Measurements from ENCODE around the gene TUT1.
"Not testable (repeated sequence)": the region's sequence is repeated elsewhere in the genome, so short reads cannot be mapped to it uniquely, and the experiment has no call there.

TUT1 gene

DNA sequence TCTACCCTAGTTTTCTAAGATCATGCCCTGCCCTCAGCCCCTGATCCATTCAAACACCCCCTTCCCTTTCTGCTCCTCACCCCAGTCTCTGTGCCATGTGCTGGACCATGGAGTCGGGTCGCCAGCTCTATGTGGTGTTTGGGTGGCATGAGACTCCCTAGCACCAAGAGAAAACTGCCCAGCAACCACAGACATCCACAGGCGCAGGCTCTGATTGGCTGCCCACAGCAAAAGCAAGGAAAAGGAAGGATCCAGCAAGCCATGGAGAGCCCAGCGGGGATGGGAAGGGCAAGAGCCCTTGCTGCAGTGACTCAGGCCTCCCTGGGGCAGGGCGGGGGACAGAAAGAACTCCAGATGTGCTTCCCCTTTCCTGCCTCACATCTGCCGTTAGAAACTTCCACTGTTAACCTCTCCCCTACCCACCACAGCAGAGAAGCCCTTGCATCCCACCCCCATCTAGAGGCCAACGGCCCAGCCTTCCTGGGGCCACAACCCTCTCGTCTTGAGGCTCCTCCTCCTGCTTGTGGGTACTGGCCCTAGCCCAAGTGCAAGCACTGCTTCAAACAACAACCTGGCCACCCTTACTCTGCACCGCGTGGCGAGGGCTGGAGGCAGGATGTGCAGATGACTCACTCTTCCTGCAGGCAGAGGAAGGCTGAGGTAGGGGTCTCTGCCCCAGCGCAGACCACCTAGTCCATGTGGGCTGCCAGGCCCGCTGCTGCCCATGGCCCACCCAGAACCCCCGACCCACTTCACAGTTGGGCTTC lies 35.0 kb downstream of the TUT1 start:
- peak; percentile 82 for DNase-seq (ENCODE audit: low spot score)

DNA sequence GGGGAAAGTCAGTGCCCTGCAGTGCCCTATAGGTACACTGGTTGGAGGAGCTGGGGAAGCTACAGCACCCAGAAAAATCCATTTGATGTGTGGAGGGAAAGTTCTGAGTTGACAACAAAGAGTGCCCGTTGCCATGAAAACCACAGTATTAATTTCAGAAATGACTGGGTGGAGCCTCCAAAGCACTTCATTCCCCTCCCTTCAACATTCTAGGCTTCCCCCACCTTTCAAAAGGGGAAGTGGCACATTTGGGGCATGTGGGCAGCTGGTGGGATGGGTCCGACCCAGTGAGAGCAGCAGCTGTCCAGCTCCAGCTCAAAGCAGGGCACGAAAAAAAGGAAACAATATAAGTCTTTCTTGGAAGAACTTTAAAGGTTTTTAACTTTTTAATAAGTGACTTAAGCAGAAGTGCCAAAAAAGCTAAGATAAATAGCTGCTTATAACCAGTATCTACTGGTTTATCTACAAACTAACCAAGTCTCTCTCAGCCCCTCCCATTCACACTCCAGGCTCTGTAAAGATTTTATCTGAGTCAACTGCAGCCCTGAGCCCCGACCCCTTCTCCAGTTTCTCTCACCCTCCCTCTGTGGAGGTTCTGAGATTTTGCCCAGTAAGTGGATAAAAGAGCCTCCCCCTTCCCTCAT lies 35.7 kb downstream of the TUT1 start:
- DNase-seq (ENCODE audit: low spot score) = no peak

DNA sequence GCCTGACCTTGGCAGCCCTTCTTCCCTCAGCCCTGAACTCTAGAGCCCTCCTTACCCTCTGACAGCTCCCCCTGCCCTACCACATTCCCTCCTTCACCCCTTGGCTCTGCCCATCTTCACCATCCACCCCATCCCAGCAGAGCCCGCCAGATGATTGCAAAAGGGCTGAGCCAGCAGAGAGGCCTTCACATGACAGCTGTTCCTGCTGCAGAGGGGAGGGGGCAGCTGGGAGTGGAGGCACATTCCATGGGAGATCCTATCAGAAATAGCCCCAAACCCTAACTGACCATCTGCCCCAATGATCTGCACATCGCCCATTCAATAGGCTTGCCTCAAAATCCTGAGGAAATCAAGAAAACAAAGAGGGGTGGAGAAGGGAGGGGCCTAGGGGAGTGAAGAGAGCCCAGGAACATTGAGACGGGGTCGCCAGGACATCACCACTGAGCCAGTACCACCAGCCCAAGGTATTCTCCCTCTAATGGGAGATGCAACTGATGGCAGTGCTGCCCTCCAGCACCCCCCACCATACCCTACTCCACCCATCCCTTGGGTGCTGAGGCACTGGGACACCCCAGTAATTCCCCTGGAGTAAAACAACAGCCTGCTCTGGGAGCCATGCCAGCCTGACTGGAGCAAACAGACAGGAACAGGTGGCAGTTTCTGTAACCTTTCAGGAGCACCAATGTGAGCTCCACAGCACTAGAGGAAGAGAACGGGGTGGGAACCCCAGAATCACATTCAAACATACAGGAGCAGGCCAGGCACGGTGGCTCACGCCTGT lies 36.7 kb downstream of the TUT1 start:
- DNase-seq (ENCODE audit: low spot score) = no peak

GRCh38 chr11:62553839-62554361 lies 37.4 kb downstream of the TUT1 start:
- DNase-seq (ENCODE audit: low spot score) = no peak

- peak; percentile 58 for DNase-seq (ENCODE audit: low spot score)
These were observed 38.1 kb downstream of the TUT1 start for GRCh38 chr11:62553080-62553838.

DNA sequence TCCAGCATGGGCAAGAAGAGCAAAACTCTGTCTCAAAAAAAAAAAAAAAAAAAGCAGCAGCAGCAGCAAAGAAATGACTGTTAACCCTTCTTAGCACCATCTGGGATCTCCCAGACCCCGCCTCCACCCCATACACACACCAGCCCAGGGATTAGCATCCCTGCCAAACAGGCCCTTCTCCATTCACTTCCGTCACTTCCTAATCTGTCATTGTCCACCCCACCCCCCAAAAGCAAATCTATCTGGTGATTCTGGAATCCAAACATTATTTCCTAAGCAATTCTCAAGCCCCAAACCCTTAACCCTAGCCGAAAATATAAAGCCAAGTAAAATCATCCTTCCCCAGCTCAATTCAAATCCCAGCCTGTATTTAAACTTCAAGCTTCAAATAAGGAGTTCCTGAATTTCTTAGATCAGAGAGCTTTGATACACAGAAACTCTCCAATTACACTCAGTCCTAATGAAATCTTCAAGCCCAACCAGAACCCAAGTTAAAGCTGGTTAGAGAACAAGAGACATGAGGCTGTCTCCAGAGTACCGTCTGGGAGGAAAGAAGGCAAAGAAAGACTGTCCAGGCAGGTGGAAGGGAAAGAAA lies 38.7 kb downstream of the TUT1 start:
- peak; percentile 81 for DNase-seq (ENCODE audit: low spot score)

DNA sequence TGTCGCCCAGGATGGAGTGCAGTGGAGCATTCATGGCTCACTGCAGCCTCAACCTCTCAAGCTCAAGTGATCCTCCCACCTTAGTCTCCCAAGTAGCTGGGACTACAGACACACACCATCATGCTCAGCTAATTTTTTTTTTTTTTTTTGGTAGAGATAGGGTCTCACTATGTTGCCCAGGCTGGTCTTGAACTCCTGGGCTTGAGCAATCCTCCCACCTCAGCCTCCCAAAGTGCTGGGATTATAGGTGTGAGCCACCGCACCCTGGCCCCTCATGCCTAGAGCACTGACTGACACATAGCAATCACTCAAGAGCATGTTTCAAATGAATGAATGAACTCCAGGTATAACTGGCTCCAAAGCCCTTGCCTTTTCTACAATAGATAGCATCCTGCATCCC lies 40.8 kb downstream of the TUT1 start:
- DNase-seq (ENCODE audit: low spot score) = not testable (repeated sequence)

GRCh38 chr11:62548545-62549335 lies 42.6 kb downstream of the TUT1 start:
- no peak for DNase-seq (ENCODE audit: low spot score)

DNA sequence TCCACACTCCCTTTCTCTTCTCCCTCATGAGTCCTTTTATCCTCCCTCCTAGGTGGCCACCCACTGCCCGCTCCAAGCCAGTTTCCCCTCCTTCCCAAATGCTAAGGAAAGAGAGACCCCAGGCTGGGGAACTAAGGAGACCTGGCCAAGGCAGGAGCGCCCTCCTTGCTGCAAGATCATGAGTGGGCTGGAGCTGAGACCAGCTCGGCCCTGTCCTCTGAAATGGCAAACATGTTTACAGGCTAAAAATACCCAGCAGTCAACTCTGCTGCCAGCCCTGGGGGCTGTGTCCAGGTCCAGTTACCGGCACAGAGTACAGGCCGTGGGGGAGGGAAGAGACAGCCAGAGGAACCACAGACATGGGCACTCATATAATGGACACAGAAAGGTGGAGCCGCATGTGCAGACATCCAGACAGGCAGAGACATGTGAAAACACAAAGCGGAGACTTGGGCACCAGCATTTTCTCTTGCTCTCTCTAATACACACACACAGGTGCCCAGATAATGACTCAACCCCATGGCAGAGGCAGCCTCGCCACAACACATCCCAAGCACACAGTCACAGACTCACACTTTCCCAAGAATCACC lies 43.5 kb downstream of the TUT1 start:
- no peak for DNase-seq (ENCODE audit: low spot score)

DNA sequence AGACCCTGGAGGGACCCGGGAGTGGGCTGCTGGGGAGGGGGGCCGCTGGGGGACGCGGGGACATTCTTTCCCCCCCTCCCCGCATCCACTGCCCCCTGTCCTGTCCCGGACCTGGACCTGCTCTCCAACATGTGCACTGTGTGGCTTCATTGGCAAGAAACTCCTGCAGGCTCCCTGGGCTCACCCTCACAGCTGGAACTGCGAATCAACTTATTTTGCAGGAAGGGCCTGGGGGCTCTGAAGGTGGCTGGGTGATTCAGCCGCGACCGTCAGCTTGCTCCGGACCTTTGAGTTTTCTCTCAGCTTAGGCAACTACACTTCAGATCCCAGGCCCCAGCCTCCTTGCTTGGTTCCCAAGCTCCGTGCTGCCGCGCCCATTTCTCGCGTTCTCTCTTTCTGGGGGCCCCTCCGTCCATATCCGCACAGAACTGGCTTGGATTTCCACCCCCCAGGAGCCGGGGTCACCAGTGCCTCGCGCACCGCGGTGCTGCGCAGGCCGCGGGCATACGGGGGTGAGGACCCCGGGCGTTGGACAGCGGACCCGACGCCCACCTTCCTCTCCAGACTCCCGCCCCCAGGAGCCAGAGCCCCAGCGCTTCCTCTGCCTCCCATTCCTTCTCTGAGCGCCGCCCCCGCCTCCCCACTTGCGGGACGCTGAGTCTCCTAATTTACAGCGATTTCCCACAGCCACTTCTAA lies 44.2 kb downstream of the TUT1 start:
- DNase-seq (ENCODE audit: low spot score) = no peak

- peak; percentile 77 for DNase-seq (ENCODE audit: low spot score)
These were observed 44.9 kb downstream of the TUT1 start, which contains the start of gene AHNAK for GRCh38 chr11:62546244-62546928. TSS of gene AHNAK (minus strand) at chr11:62546806. CDS start at chr11:62536098, 10,708 bp downstream.

- DNase-seq (ENCODE audit: low spot score) = peak; percentile 62
These were observed 45.7 kb downstream of the TUT1 start for GRCh38 chr11:62545437-62546243.

DNA sequence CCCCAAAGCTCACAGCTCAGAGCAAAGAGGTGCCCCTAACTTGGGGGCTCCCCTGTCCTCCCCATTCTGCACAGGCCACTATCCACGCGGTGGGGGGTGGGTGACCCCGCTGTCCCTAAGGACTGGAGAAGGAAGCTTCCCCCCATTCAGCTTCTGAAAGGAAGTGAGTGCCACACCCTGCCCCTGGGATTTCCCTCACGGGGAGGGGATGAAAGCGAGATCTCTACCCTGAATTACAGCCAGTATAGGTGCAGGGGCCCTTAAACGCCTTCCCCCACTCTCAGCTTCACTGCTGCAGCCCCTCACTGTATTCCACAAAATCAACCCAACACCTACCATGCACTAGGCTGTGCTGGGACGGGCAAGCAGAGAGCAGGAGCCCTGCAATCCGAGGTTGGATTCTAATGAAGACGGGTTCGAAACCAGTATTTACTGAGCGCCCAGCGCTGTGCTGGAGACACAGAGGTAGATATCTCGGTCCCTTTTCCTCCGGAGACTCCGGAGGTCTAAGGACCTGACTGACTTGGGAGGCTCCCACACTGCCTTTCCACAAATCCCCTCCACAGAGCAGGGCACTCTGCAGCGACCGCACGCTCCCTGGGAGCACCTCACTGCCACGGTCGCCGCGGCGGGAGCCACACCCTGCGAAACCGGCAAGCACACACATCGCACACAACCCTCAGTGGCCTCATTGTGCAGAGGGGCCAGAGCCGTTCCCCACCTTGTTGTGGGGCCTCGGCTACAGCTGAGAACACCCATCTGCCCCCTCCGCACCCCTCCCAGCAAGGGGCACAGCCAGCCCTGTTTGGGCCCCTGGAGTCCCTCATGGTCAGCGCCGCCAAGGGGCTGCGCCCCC lies 46.5 kb downstream of the TUT1 start:
- DNase-seq (ENCODE audit: low spot score) = no peak

- DNase-seq (ENCODE audit: low spot score) = no peak
These were observed 47.5 kb downstream of the TUT1 start for GRCh38 chr11:62543680-62544444.

- DNase-seq (ENCODE audit: low spot score) = peak; percentile 89
These were observed 48.4 kb downstream of the TUT1 start for GRCh38 chr11:62542750-62543567.
